HCT116 (cell line): ENCODE data around the gene HLCS.

Source experiments
- CTCF ChIP-seq, 3 experiments: fragments of 200-600 bp in 1 of 3; sonication (generic) in 1 of 3; IDR thresholded peaks in 2 of 3; conservative IDR thresholded peaks in 1 of 3; 2 replicates each; pipeline ENCODE4 v1.5.1; 2012 to 2017; ENCODE audit warnings: low read depth in 2 of 3, low read length in 2 of 3, antibody characterized with exemption in 1 of 3, borderline replicate concordance in 1 of 3, control low read depth in 1 of 3, mild to moderate bottlenecking in 1 of 3, mixed read lengths in 1 of 3, mixed run types in 1 of 3, moderate library complexity in 1 of 3; ENCODE audit not compliant: insufficient read depth in 1 of 3
- EZH2 ChIP-seq: fragments of 200-600 bp; sonication (generic); IDR thresholded peaks from 2 replicates; pipeline ENCODE4 v1.6.1; 2017; ENCODE audit warnings: antibody characterized with exemption, mixed run types
- EZH2phosphoT487 ChIP-seq: fragments of 200-600 bp; IDR thresholded peaks from 2 replicates; pipeline ENCODE4 v1.6.1; 2018; ENCODE audit warnings: antibody characterized with exemption, borderline replicate concordance
- JUND ChIP-seq: IDR thresholded peaks from 2 replicates; pipeline ENCODE4 v1.6.1; 2012
- POLR2A ChIP-seq: IDR thresholded peaks from 2 replicates; pipeline ENCODE4 v1.7.0; 2011; ENCODE audit warnings: borderline replicate concordance; ENCODE audit not compliant: insufficient read depth, insufficient read length; ENCODE audit errors: extremely low read depth
- POLR2AphosphoS5 ChIP-seq: IDR thresholded peaks from 2 replicates; pipeline ENCODE4 v1.6.1; 2011; ENCODE audit warnings: mild to moderate bottlenecking, low read depth, low read length, moderate library complexity
- RAD21 ChIP-seq: IDR thresholded peaks from 2 replicates; pipeline ENCODE4 v1.6.1; 2012; ENCODE audit warnings: low read depth, mild to moderate bottlenecking
- SIN3A ChIP-seq: IDR thresholded peaks from 2 replicates; pipeline ENCODE4 v1.6.1; 2012; ENCODE audit warnings: low read depth

- TF ChIP-seq RAD21 (no peak), EZH2 (no peak), JUND (no peak), POLR2A (no peak), CTCF (IDR thresholded peaks at IDR 0.05 in 2 of 3, conservative IDR thresholded peaks at IDR 0.05 in 1 of 3; ENCODE audit: borderline replicate concordance in 1 of 3, insufficient read depth in 1 of 3, low read depth in 2 of 3, low read length in 2 of 3) (no peak), EZH2phosphoT487 (no peak), POLR2AphosphoS5 (no peak), SIN3A (no peak)
Observed at GRCh38 chr21:36799869-36800268, 166.6 kb downstream of the HLCS start.
